Bronchial epithelial cell (primary cell): Measurements from ENCODE around the gene GAS2L1. TPM values are rescaled to one million over a fixed set of nuclear protein-coding genes. Genes with fewer than 3 reads are reported as not detected.

ENCODE experiments used
- DNase-seq: peaks from one replicate; pipeline ENCODE4 v3.0.0-alpha.2; 2010; ENCODE audit warnings: low read depth
- FAIRE-seq: peaks from 2 replicates; lab custom pipeline; 2011; peaks lifted over from hg19 to GRCh38; lab: Jason Lieb, UNC
- H3K27me3 ChIP-seq: 2 replicates; pipeline ENCODE4 v1.5.1; 2011; ENCODE audit warnings: low read length; ENCODE audit not compliant: control insufficient read depth, insufficient read depth
- H3K36me3 ChIP-seq: 2 replicates; pipeline ENCODE4 v1.5.1; 2011; ENCODE audit warnings: low read length; ENCODE audit not compliant: control insufficient read depth, insufficient read depth
- H3K4me3 ChIP-seq: 2 replicates; pipeline ENCODE4 v1.5.1; 2011; ENCODE audit warnings: mild to moderate bottlenecking, low read depth, low read length, control low read depth
- total RNA-seq: library from RNA; depleted of rRNA; stranded (reverse); fragments of >200 nt; gene quantifications from 2 replicates; pipeline ENCODE4 v1.2.1, GENCODE V29; 2014
- TF ChIP-seq, protein P1 (sequence below): IDR thresholded peaks from 2 replicates; pipeline ENCODE4 v1.5.1; 2011; ENCODE audit warnings: mild to moderate bottlenecking, moderate library complexity, low read length, control low read depth, inconsistent platforms; ENCODE audit not compliant: insufficient read depth, severe bottlenecking

Gene GAS2L1
- total RNA-seq, 1 donor from 2014 or later = 5.3 TPM

DNA sequence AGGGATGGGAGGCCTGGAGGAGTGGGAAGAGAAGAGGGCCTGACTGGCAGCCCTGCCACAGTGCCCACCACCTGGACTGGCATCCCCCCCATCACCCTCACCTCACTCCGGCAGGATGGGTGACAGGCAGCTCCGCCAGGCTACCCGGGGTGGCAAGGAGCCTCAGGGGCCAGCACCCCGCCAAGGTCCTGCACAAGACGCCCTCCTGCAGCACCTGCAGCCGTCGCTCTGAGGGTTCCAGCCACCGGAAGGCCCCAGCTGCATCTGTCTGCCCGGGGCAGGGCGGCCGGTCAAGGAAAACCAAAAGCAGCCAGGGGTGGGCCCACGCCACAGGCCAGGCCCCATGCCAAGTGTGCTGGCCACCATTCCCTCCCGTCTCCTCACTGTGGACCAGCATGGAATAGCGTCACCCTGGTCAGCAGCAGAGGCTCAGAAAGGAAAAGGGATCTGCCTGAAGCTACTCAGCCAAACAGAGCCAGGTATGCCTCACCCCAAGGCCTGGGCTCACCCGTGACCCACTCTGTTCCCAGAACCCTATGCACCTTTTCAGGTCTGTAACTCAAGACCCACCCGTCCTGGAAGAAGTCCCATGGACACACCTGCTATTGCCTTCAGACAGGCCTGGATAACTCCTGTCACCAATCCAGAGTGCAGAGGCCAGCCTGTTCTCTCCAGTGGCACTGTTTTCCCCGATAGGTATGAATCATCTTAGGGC is 45.7 kb upstream of the GAS2L1 start:
- Histone ChIP-seq H3K4me3 (no peak overlapping the region), H3K27me3 (no peaks in the 10 kb centered on the region), H3K36me3 (peaks cover 13% of the 10 kb centered on the region)
- DNase-seq (no peak), FAIRE-seq (no peak)
- TF ChIP-seq, protein P1, sequence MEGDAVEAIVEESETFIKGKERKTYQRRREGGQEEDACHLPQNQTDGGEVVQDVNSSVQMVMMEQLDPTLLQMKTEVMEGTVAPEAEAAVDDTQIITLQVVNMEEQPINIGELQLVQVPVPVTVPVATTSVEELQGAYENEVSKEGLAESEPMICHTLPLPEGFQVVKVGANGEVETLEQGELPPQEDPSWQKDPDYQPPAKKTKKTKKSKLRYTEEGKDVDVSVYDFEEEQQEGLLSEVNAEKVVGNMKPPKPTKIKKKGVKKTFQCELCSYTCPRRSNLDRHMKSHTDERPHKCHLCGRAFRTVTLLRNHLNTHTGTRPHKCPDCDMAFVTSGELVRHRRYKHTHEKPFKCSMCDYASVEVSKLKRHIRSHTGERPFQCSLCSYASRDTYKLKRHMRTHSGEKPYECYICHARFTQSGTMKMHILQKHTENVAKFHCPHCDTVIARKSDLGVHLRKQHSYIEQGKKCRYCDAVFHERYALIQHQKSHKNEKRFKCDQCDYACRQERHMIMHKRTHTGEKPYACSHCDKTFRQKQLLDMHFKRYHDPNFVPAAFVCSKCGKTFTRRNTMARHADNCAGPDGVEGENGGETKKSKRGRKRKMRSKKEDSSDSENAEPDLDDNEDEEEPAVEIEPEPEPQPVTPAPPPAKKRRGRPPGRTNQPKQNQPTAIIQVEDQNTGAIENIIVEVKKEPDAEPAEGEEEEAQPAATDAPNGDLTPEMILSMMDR = no peak

DNA sequence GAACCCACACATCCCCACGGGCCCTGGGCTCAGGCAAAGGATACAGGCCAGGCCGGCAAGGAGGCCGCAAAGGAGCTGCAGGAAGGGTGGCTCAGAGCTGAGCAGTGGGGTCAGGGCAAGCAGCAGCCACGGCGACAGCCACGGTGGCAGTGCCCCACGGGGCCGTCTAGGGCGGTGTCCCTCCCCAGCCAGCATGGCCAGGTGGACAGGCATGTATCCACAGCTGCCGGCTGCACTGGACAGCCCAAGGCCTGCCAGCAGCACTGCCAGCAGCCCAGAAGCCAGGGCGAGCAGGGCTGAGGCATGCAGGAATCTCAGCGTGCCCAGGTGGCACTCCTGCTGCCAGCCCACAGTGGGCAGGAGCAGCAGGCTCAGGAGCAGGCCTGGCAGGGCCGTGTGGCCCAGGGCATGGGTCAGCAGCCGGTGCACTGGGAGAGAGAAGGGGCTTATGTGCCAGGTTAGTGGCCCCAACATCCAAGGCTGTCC is 42.6 kb upstream of the GAS2L1 start:
- H3K27me3 ChIP-seq = no peaks in the 10 kb centered on the region
- H3K36me3 ChIP-seq = peaks cover 19% of the 10 kb centered on the region
- TF ChIP-seq, protein P1 = no peak
- no peak for FAIRE-seq
- DNase-seq = no peak
- no peak overlapping the region for H3K4me3 ChIP-seq

DNA sequence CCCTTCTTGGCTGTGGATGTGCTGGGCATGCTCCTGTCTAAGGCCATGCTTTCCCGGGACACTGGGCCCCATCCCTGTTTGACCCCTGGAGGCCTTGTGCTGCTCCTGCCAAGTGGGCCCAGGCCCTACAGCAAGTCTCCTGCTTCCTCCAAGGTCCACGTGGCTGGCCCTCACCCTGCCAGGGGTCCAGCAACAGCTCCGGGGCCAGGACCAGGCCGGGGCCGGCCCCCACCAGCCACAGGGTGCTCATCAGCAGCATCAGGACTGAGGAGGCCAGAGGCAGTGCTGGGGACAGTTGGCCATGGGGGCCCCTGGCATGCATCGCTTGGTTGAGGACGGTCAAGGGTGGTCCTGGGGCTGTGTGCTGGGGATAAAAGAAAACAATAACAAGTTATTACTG is 41.1 kb upstream of the GAS2L1 start:
- Histone ChIP-seq H3K36me3 (peaks cover 22% of the 10 kb centered on the region), H3K27me3 (no peaks in the 10 kb centered on the region), H3K4me3 (no peak overlapping the region)
- no peak for FAIRE-seq
- TF ChIP-seq, protein P1 = no peak
- no peak for DNase-seq

DNA sequence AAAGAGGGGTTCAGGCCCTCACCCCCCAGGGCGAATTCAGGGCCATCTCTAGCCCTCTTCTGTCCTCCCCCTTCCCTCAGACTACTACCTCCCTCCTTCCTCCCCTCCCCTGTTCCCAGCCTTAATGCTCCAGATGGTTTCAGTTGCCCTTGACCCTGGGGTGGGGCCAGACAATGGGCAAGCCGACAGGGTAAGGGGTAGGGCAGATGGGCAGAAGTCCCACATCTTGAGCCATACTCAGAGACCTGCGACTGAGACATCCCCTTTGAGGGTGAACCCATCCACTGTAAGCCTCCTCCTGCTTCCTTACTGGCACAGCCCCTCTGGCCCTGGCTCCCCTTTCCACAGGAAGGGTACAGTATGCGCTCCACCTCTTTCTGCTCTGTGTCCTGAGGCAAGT is 40.5 kb upstream of the GAS2L1 start:
- TF ChIP-seq, protein P1 = no peak
- H3K36me3 ChIP-seq = peaks cover 22% of the 10 kb centered on the region
- H3K27me3 ChIP-seq = no peaks in the 10 kb centered on the region
- DNase-seq = no peak
- FAIRE-seq = no peak
- H3K4me3 ChIP-seq = no peak overlapping the region

DNA sequence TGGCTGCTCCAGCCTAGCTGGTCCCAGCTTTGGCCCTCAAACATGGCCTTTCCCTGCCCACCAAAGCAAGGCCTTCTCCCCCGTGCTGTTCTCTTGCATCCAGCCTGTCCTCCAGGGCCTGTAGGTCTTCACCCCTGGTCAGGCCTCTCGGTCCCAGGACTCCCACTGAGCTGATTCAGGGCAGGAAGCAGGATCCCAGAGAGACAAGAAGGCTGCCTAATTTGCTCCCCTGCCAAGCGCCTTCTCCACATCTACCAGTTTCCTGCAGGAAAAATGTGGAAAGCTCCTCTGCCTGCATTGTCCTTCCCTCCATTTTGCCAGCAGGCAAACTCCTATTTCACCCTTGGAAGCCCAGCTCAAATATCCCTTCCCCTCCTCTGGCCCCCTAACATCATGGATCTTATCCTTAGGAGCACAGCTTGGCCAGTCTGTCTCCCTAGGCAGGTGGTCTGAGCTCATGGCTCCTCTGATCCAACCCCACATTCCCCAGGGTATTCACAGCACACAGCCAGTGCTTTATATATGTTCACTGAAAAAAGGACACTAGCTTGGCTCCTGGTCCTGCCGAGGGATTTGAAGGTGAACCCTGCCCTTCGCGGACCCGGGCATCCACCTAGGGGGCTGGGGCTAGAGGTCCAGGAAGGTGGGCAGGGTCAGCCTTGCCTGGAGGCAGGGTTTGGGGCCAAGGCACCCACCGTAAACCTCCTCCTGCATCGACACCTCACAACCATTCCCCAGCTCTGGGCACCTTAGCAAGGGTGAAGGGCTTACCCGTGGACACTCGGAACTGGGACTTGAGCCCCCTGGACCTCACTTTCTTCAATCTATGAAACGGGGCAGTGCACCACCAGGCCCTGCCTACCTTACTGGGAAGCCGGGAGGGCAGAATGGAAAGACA is 39.6 kb upstream of the GAS2L1 start:
- no peaks in the 10 kb centered on the region for H3K27me3 ChIP-seq
- FAIRE-seq = no peak
- DNase-seq = no peak
- TF ChIP-seq, protein P1 = no peak
- H3K4me3 ChIP-seq = peak overlapping the region; percentile 76
- H3K36me3 ChIP-seq = peaks cover 22% of the 10 kb centered on the region
